NB4 (cell line): ENCODE measurements around the gene TMSB15C.
"Not testable (repeated sequence)": the region's sequence is repeated elsewhere in the genome, so short reads cannot be mapped to it uniquely, and the experiment has no call there.

Experiments
- DNase-seq: peaks from one replicate; pipeline ENCODE4 v3.0.0; 2010; ENCODE audit warnings: low read depth
- H3K4me3 ChIP-seq: one replicate; pipeline ENCODE4 v1.5.1; 2011; ENCODE audit warnings: mild to moderate bottlenecking, low read depth, low read length, moderate library complexity
- CTCF ChIP-seq: IDR thresholded peaks from one replicate; pipeline ENCODE4 v1.5.1; 2012; ENCODE audit warnings: low read depth, low read length
- MAX ChIP-seq: IDR thresholded peaks from 2 replicates; pipeline ENCODE4 v1.6.1; 2011; ENCODE audit warnings: low read depth, low read length
- MYC ChIP-seq: IDR thresholded peaks from 2 replicates; pipeline ENCODE4 v1.6.1; 2011; ENCODE audit warnings: low read depth, low read length
- POLR2A ChIP-seq: IDR thresholded peaks from 2 replicates; pipeline ENCODE4 v1.6.1; 2011; ENCODE audit warnings: mild to moderate bottlenecking; ENCODE audit not compliant: insufficient read length; ENCODE audit errors: extremely low read depth

The TMSB15C gene

GRCh38 chrX:104085919-104086318 lies 9.9 kb upstream of the TMSB15C start:
- TF ChIP-seq MYC (no peak), POLR2A (no peak), MAX (no peak), CTCF (no peak)
- DNase-seq, result no peak
- H3K4me3 ChIP-seq, result no peak overlapping the region

GRCh38 chrX:104085477-104085876 lies 9.4 kb upstream of the TMSB15C start:
- H3K4me3 ChIP-seq, result no peak overlapping the region
- TF ChIP-seq MAX (no peak), MYC (no peak), POLR2A (no peak), CTCF (no peak)
- no peak for DNase-seq

- H3K4me3 ChIP-seq, result peak overlapping the region; percentile 28
- no peak for TF ChIP-seq POLR2A
- no peak for TF ChIP-seq MAX
- TF ChIP-seq CTCF, result no peak
- no peak for TF ChIP-seq MYC
- DNase-seq, result peak; percentile 82
These were observed 8.7 kb upstream of the TMSB15C start for GRCh38 chrX:104084534-104085277.

GRCh38 chrX:104084063-104084462 lies 8.0 kb upstream of the TMSB15C start:
- TF ChIP-seq POLR2A, result no peak
- no peak for TF ChIP-seq CTCF
- no peak for TF ChIP-seq MYC
- TF ChIP-seq MAX, result no peak
- H3K4me3 ChIP-seq, result no peak overlapping the region
- DNase-seq, result no peak

GRCh38 chrX:104077854-104078253 lies 1.8 kb upstream of the TMSB15C start:
- not testable (repeated sequence) for DNase-seq, H3K4me3 ChIP-seq

GRCh38 chrX:104062636-104063035 lies 13.4 kb downstream of the TMSB15C start:
- H3K4me3 ChIP-seq, DNase-seq: not testable (repeated sequence)

- DNase-seq, H3K4me3 ChIP-seq: not testable (repeated sequence)
These were observed 21.1 kb downstream of the TMSB15C start for GRCh38 chrX:104054956-104055355.
